ENCODE results near the gene SPOCK2. TPM values are rescaled to one million over a fixed set of nuclear protein-coding genes. Genes with fewer than 3 reads are reported as not detected.

The SPOCK2 gene
- total and polyA plus RNA-seq, 8 donors = 4.5 to 107 (median 8.7) TPM

DNA sequence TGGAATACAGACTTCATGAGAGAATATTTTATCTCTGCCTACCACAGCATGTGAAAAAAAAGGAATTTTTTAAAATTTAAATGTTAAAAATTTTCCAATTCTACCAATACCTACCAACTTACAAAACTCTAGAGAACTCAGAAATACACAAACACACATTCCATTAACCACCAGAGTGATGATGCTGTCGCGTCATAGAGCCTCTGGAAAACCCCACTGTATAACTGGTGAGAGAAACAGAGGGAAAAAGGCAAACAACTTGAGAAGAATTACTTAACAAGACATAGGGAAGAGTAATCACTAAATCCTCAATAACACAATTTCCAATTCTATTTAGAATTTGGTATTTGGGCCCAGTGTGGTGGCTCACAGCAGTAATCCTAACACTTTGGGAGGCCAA lies 6.2 kb upstream of the SPOCK2 start:
- intact Hi-C loops (cut with DNase I) = no loop called here

DNA sequence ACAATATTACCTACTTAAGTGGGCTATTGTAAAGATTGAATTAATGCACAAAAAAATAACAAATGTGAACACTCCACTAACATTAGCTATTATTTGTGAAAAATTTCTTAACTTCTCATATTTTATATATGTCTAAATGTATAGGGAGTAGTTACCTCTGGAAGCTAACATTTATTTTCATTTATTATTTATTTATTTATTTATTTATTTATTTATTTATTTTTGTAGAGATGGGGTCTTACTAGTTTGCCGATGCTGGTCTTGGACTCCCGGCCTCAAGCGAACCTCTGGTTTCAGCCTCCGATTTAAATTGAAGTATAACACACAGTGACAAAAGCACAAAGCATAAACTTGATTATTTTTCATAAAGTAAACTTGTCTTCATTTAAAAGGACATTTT lies 5.1 kb upstream of the SPOCK2 start:
- Histone ChIP-seq H3K27me3 (peaks cover 6 to 15% of the 10 kb centered on the region in 2 donors), H3K4me3 (no peak overlapping the region), H3K9me3 (no peaks in the 10 kb centered on the region), H3K4me1 (peaks cover 4 to 14% of the 10 kb centered on the region in 2 donors), H3K27ac (no peak overlapping the region), H3K36me3 (peaks cover 0 to 28% of the 10 kb centered on the region in 2 donors)
- intact Hi-C loops (cut with DNase I) = no loop called here
- TF ChIP-seq, protein P1, sequence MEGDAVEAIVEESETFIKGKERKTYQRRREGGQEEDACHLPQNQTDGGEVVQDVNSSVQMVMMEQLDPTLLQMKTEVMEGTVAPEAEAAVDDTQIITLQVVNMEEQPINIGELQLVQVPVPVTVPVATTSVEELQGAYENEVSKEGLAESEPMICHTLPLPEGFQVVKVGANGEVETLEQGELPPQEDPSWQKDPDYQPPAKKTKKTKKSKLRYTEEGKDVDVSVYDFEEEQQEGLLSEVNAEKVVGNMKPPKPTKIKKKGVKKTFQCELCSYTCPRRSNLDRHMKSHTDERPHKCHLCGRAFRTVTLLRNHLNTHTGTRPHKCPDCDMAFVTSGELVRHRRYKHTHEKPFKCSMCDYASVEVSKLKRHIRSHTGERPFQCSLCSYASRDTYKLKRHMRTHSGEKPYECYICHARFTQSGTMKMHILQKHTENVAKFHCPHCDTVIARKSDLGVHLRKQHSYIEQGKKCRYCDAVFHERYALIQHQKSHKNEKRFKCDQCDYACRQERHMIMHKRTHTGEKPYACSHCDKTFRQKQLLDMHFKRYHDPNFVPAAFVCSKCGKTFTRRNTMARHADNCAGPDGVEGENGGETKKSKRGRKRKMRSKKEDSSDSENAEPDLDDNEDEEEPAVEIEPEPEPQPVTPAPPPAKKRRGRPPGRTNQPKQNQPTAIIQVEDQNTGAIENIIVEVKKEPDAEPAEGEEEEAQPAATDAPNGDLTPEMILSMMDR (IDR thresholded peaks at IDR 0.05) = no peak
- ATAC-seq (no peak), DNase-seq (no peak)

More for the DNA sequence above, 6.2 kb upstream of the SPOCK2 start:
- H3K9me3 ChIP-seq = no peaks in the 10 kb centered on the region
- H3K36me3 ChIP-seq = peaks cover 0 to 28% of the 10 kb centered on the region in 2 donors
- peaks cover 0 to 9% of the 10 kb centered on the region in 2 donors for H3K4me1 ChIP-seq
- TF ChIP-seq, protein P1 (IDR thresholded peaks at IDR 0.05) = no peak
- H3K27me3 ChIP-seq = peaks cover 0 to 3% of the 10 kb centered on the region in 2 donors
- no peak overlapping the region for H3K27ac ChIP-seq
- DNase-seq (no peak), ATAC-seq (no peak)
- H3K4me3 ChIP-seq = no peak overlapping the region

DNA sequence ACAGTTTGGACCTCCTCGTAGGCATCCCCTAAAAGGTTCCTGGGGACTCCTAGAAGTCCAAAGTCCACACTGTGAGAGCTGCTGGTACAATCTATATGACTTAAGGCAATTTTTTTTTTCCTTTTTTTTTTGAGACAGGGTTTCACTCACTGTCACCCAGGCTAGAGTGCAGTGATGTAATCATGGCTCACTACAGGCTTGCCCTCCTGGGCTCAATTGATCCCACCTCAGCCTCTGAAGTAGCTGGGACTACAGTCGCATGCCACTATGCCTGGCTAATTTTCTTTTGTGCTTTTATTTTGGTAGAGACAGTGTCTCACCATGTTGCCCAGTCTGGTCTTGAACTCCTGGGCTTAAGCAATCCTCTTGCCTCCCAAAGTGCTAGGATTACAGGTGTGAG lies 4.6 kb upstream of the SPOCK2 start:
- peaks cover 9 to 19% of the 10 kb centered on the region in 2 donors for H3K4me1 ChIP-seq
- peaks cover 11 to 19% of the 10 kb centered on the region in 2 donors for H3K27me3 ChIP-seq
- H3K4me3 ChIP-seq = no peak overlapping the region
- intact Hi-C loops (cut with DNase I) = no loop called here
- TF ChIP-seq, protein P1 (IDR thresholded peaks at IDR 0.05) = no peak
- no peaks in the 10 kb centered on the region for H3K9me3 ChIP-seq
- peaks cover 0 to 28% of the 10 kb centered on the region in 2 donors for H3K36me3 ChIP-seq
- DNase-seq = no peak
- ATAC-seq = no peak
- no peak overlapping the region for H3K27ac ChIP-seq

DNA sequence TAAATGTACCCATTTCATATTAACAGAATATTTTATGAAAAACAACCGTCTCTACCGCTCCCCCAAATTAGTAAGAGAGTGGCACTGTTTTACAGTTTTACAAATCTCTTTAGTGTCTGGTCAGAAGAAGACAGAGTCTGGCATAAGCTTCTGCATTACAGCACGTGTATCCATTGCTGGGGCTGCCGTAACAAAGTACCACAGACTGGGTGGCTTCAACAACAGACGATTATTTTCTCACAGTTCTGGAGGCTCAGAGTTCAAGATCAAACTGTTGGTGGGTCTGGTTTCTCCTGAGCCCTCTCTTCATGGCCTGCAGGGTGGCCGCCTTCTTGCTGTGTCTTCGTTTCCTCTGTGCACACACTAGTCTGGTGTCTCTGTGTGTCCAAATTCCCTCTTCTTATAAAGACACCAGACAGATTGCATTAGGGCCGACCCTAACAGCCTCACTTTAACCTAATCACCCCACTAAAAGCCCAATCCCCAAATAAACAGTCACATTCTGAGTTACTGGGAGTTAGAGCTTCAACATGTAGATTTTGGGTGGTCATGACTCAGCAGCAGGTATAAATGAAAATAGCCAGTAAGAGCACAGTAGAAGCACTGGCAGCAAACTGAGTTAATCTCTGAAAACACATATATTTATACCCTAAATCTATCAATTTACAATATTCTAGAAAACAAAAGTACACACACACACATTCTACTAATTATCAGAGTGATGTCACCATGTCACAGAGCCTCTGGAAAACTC lies 4.0 kb upstream of the SPOCK2 start:
- peaks cover 17 to 26% of the 10 kb centered on the region in 2 donors for H3K27me3 ChIP-seq
- peaks cover 15 to 25% of the 10 kb centered on the region in 2 donors for H3K4me1 ChIP-seq
- TF ChIP-seq, protein P1 (IDR thresholded peaks at IDR 0.05) = no peak
- ATAC-seq = no peak
- H3K4me3 ChIP-seq = no peak overlapping the region
- no peak for DNase-seq
- no peaks in the 10 kb centered on the region for H3K9me3 ChIP-seq
- no peak overlapping the region for H3K27ac ChIP-seq
- peaks cover 0 to 28% of the 10 kb centered on the region in 2 donors for H3K36me3 ChIP-seq
- intact Hi-C loops (cut with DNase I) = no loop called here

DNA sequence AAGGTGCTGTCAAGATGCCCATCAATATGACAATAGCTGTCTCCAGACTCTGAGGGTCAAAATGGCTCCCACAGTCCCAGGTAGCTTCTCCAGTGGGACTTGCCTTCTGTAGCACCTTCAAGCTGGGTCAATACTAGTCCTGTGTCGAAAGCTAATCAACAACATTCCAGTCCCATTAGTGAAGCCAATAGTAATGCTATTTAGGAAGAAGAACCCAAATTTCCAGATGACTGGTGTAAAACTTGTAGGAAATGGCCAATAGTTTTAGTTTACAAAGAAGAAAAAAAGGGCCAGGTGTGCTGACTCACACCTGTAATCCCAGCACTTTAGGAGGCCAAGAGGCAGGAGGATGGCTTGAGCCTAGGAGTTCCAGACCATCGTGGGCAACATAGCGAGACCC lies 2.0 kb upstream of the SPOCK2 start:
- Histone ChIP-seq H3K4me3 (no peak overlapping the region), H3K36me3 (peaks cover 0 to 13% of the 10 kb centered on the region in 2 donors), H3K9me3 (no peaks in the 10 kb centered on the region), H3K27me3 (peaks cover 21 to 43% of the 10 kb centered on the region in 2 donors), H3K27ac (no peak overlapping the region), H3K4me1 (peaks cover 17 to 30% of the 10 kb centered on the region in 2 donors)
- intact Hi-C loops (cut with DNase I) = no loop called here
- no peak for ATAC-seq
- DNase-seq = no peak
- TF ChIP-seq, protein P1 (IDR thresholded peaks at IDR 0.05) = no peak

All from left lung (tissue), 10 donors.